ENCODE measurements around the gene ZBTB11.
"Not testable (repeated sequence)": the region's sequence is repeated elsewhere in the genome, so short reads cannot be mapped to it uniquely, and the experiment has no call there.

Gene ZBTB11

GRCh38 chr3:101618726-101619125 is 58.2 kb downstream of the ZBTB11 start:
- DNase-seq (ENCODE audit: low read depth in 2 of 2): no peak

DNA sequence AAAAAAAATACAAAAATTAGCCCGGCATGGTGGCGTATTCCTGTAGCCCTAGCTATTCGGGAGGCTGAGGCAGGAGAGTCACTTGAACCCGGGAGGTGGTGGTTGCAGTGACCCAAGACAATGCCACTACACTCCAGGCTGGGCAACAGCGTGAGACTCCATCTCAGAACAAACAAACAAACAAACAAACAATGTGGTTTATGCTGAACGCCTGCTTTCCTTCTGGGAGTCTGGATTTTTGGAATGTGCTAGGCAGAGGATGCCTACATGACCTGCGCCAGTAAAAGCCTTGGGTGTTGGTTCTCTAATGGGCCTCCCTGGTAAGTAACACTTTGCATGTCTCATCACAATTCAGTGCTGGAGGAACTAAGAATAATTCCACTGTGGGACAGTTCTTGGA is 59.5 kb downstream of the ZBTB11 start:
- DNase-seq (ENCODE audit: low read depth in 2 of 2): no peak

GRCh38 chr3:101615525-101615924 is 61.4 kb downstream of the ZBTB11 start:
- DNase-seq (ENCODE audit: low read depth in 2 of 2): no peak

DNA sequence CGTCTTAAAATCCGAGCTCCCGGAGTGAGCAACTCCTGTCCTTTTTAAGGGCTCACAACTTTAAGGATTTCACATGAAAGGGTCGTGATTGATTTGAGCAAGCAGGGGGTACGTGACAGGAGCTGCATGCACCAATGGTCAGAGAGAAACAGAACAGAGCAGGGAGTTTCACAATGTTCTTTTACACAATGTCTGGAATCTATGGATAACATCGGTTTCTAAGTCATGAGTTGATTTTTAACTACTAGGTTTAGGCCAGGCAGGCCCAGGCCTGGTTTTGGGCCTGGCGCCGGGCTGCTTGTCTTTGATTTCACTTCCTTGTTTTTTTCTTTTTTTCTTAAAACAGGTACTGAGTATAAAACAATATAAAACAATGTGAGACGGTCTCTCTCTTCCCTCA is 63.9 kb downstream of the ZBTB11 start:
- not testable (repeated sequence) for DNase-seq (ENCODE audit: low read depth in 2 of 2)

DNA sequence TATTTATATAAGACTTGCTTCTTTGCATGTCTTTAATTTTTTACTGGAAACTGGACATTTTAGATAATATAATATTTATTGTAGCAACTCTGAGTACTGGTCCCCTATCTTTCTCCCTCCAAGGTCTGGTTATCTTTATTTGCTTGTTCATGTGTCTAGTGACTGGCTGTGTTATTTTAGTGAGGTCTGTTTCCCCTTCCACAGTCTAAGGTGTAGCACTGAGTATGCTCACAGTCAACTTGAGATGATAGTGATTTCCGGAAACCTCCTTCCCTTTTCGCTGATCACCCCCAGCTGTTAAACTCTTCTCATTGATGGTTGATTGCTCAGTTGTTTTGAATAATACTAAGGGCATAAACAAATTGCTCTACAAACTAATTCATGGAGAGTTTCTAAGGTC is 65.9 kb downstream of the ZBTB11 start:
- DNase-seq (ENCODE audit: low read depth in 2 of 2): no peak

DNA sequence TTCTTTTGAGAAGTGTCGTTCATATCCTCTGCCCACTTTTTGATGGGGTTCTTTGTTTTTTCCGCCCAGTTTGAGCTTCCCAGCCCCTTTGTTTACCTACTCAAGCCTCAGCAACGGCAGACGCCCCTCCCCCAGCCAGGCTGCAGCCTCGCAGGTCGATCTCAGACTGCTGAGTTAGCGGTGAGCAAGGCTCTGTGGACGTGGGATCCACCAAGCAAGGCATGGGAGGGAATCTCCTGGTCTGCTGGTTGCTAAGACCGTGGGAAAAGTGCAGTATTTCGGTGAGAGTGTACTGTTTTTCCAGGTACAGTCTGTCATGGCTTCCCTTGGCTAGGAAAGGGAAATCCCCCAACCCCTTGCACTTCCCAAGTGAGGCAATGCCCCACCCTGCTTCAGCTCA is 71.5 kb downstream of the ZBTB11 start:
- not testable (repeated sequence) for DNase-seq (ENCODE audit: low read depth in 2 of 2)

DNA sequence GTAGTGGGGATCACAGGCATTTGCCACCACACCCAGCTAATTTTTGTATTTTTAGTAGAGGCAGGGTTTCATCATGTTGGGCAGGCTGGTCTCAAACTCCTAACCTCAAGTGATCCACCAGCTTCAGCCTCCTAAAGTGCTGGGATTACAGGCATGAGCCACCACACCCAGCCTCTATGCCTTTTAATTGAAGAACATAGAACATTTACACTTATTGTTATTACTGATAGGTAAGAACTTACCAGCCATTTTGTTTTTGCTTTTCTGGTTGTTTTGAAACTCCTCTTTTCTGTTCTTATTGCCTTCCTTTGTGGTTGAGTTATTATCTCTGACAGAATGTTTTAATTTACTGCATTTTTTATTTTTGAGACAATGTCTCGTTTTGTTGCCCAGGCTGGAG is 73.7 kb downstream of the ZBTB11 start:
- no peak for DNase-seq (ENCODE audit: low read depth in 2 of 2)

DNA sequence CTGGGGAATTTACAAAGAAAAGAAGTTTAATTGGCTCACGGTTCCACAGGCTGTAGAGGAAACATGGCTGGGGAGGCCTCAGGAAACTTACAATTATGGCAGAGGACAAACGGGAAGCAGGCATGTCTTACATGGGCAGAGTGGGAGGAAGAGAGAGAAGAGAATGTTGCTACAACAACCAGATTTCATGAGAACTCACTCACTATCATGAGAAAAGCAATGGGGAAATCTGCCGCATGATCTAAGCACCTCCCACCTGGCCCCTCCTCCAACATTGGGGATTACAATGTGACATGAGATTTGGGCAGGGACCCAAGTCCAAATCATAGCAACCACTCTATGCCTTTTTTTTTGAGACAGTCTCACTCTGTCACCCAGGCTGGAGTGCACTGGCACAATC is 74.2 kb downstream of the ZBTB11 start:
- no peak for DNase-seq (ENCODE audit: low read depth in 2 of 2)

Measured in stimulated activated CD8-positive, alpha-beta memory T cell treated with anti-CD3 and anti-CD28 coated beads, Interleukin-15, amount 100 ng/mL, for 48 hours (primary cell).